ENCODE results near the gene TTPAL. TPM values are rescaled to one million over a fixed set of nuclear protein-coding genes. Genes with fewer than 3 reads are reported as not detected.

TTPAL gene
- total RNA-seq, 1 experiment from 2014 or later, result 20.4 TPM

DNA sequence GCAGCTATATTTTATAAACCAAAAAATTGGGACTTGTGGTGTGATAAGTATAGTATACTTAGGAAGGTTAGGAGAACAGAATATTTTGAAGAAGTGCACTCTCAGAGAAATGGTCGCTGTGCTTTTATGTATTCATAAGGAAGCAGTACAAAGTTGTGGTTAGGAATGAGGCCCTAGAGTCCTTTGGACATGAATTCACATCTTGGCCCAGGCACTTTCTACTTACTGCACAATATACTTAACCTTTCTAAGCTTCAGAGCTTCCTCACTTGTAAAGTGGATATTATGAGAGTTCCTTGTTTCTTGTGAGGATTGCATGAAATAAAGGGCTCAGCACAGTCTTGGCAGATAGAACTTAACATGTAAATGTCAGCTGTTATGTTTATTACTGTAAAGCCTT, 67.2 kb downstream of the TTPAL start (continued):
- TF ChIP-seq, protein P1, sequence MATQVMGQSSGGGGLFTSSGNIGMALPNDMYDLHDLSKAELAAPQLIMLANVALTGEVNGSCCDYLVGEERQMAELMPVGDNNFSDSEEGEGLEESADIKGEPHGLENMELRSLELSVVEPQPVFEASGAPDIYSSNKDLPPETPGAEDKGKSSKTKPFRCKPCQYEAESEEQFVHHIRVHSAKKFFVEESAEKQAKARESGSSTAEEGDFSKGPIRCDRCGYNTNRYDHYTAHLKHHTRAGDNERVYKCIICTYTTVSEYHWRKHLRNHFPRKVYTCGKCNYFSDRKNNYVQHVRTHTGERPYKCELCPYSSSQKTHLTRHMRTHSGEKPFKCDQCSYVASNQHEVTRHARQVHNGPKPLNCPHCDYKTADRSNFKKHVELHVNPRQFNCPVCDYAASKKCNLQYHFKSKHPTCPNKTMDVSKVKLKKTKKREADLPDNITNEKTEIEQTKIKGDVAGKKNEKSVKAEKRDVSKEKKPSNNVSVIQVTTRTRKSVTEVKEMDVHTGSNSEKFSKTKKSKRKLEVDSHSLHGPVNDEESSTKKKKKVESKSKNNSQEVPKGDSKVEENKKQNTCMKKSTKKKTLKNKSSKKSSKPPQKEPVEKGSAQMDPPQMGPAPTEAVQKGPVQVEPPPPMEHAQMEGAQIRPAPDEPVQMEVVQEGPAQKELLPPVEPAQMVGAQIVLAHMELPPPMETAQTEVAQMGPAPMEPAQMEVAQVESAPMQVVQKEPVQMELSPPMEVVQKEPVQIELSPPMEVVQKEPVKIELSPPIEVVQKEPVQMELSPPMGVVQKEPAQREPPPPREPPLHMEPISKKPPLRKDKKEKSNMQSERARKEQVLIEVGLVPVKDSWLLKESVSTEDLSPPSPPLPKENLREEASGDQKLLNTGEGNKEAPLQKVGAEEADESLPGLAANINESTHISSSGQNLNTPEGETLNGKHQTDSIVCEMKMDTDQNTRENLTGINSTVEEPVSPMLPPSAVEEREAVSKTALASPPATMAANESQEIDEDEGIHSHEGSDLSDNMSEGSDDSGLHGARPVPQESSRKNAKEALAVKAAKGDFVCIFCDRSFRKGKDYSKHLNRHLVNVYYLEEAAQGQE (IDR thresholded peaks at IDR 0.05; ENCODE audit: low read depth), result no peak
- TF ChIP-seq EZH2 (IDR thresholded peaks at IDR 0.05) (no peak), JUND (IDR thresholded peaks at IDR 0.05) (no peak), CBX3 (IDR thresholded peaks at IDR 0.05; ENCODE audit: low read depth) (no peak)

DNA sequence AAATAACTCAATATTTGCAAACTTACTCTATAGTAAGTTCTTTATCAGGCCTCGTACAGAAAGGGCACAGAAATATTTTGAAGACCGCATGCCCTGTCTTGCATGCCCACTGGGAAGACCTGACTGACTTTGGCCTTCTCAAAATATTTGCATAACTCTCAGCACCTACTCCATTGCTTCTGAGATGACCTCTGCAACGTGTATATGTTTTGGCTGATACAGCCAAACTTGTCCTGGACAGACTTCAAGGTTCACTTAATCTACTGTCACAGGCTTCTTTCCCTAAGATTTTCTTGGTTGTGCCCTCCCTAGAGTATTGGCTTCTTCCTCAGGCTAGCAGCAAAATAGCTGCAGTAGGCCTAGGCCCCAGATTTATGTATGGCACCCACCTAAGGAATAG, 67.7 kb downstream of the TTPAL start:
- ATAC-seq (no peak), DNase-seq (ENCODE audit: low read depth, low spot score) (no peak)
- RAD21 ChIA-PET (ENCODE audit: low non-redundant PET in 1 of 2, low total read pairs in 2 of 2, uncharacterized antibody in 2 of 2, unreplicated experiment in 2 of 2), result no interaction called here
- Histone ChIP-seq H3K4me2 (ENCODE audit: low read length) (no peak overlapping the region), H3K27me3 (ENCODE audit: insufficient read depth, low read length) (no peaks in the 10 kb centered on the region), H3K36me3 (ENCODE audit: control insufficient read depth in 1 of 2, insufficient read depth in 2 of 2, low read length in 2 of 2) (no peaks in the 10 kb centered on the region), H3K79me2 (ENCODE audit: insufficient read depth, low read length) (no peaks in the 10 kb centered on the region; the same call in 1 of the 2 replicates), H3K9ac (ENCODE audit: low read length) (no peak overlapping the region), H3K27ac (ENCODE audit: low read depth, low read length) (no peak overlapping the region), H3K4me1 (ENCODE audit: control insufficient read depth in 1 of 2, insufficient read depth in 2 of 2, low read length in 2 of 2) (peaks cover 5 to 10% of the 10 kb centered on the region in 2 experiments; a peak in 3 of 4 replicates), H3K4me3 (replicated peaks in 1 of 2; ENCODE audit: low read depth in 1 of 2, low read length in 2 of 2) (no peak overlapping the region), H2AFZ (ENCODE audit: low read depth, low read length, poor library complexity, severe bottlenecking) (no peak overlapping the region), H3K9me3 (ENCODE audit: control insufficient read depth in 1 of 2, insufficient read depth in 1 of 2, low read depth in 1 of 2, low read length in 2 of 2) (no peaks in the 10 kb centered on the region), H4K20me1 (ENCODE audit: insufficient read depth) (no peaks in the 10 kb centered on the region), H3K9me2 (ENCODE audit: insufficient read depth) (no peaks in the 10 kb centered on the region)
- POLR2A ChIA-PET, result no interaction called here
- intact Hi-C loops (cut with micrococcal nuclease), result no loop called here
- no TSS peak for BruUV-seq (replicated peaks)
- TF ChIP-seq SIN3A (IDR thresholded peaks at IDR 0.05; ENCODE audit: low read depth) (no peak), EZH2 (IDR thresholded peaks at IDR 0.05) (no peak)
- CTCF ChIA-PET, result no interaction called here

Other genes starting within 250 kb of the TTPAL start
- gene GDAP1L1, start 228.6 kb upstream of the TTPAL start, total RNA-seq (2021; ENCODE audit: unreplicated experiment), result not detected
- gene FITM2, start 164.7 kb upstream of the TTPAL start, total RNA-seq (2021; ENCODE audit: unreplicated experiment), result 5.2 TPM
- not detected for gene R3HDML, start 138.8 kb upstream of the TTPAL start, total RNA-seq (2021; ENCODE audit: unreplicated experiment)
- 7.4 TPM for gene HNF4A, start 120.2 kb upstream of the TTPAL start, total RNA-seq (2021; ENCODE audit: unreplicated experiment)
- gene SERINC3, start 46.2 kb downstream of the TTPAL start, total RNA-seq (2021; ENCODE audit: unreplicated experiment), result 56.8 TPM
- 20.1 TPM for gene PKIG, start 106.7 kb downstream of the TTPAL start, total RNA-seq (2021; ENCODE audit: unreplicated experiment)
- 25.9 TPM for gene ADA, start 175.8 kb downstream of the TTPAL start, total RNA-seq (2021; ENCODE audit: unreplicated experiment)
- 0.20 TPM for gene CCN5, start 239.5 kb downstream of the TTPAL start, total RNA-seq (2021; ENCODE audit: unreplicated experiment)

Measured in HCT116 (cell line).